ENCODE results near the gene MGRN1.

MGRN1 gene

DNA sequence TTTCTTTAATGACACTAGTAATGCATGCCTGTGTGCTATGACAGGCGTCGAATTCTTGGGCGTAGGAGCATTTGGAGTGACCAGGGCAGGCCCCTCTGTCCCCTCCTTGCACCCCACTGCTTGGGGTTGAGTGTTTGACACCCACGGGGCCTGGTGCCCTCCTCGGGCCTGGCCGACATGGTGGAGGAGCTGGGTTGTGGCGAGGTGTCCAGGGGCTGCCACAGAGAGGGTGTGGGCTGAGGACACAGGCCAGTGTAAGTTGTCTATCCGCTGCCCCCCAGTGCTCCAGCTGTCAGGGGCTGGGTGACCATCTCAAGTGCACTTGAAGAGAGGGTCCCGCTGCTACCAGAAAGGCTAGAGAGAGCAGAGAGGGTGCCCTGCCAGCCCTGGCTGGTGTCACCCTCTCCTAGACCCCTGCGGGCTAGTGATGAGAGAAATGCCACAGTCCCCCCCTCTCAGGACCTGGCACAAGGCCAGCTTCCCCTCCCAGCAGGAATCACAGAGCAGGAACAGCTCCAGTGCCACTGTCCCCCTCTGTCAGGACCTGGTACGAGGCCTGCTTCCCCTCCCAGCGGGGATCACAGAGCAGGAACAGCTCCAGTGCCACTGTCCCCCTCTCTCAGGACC, 30.5 kb downstream of the MGRN1 start:
- no peak overlapping the region for H2AFZ ChIP-seq (ENCODE audit: low read depth, low read length)
- DNase-seq: no peak
- no peak overlapping the region for H4K91ac ChIP-seq (ENCODE audit: low read length)
- no peak overlapping the region for H3K9ac ChIP-seq (ENCODE audit: low read length)
- H3K23ac ChIP-seq (ENCODE audit: low read length in 2 of 2): no peak overlapping the region
- peaks cover 35% of the 10 kb centered on the region for H3K4me1 ChIP-seq (ENCODE audit: control insufficient read depth, insufficient read depth, low read depth, low read length)
- H3K18ac ChIP-seq (ENCODE audit: low read depth in 1 of 2, low read length in 2 of 2): no peak overlapping the region
- no peaks in the 10 kb centered on the region for H3K27me3 ChIP-seq (ENCODE audit: control insufficient read depth in 1 of 2, insufficient read depth in 1 of 2, low read length in 2 of 2)
- H2BK5ac ChIP-seq (ENCODE audit: low read depth, low read length, poor library complexity, severe bottlenecking): no peak overlapping the region
- no peak overlapping the region for H2BK12ac ChIP-seq (ENCODE audit: low read length in 2 of 2)
- no peak overlapping the region for H3K4me2 ChIP-seq (ENCODE audit: low read length, poor library complexity, severe bottlenecking)
- H3K14ac ChIP-seq (ENCODE audit: low read length in 2 of 2): peak overlapping the region in 1 of 2 experiments; percentile 18
- no peak overlapping the region for H3K27ac ChIP-seq (ENCODE audit: low read length, poor library complexity, severe bottlenecking)
- H3K9me3 ChIP-seq (ENCODE audit: control insufficient read depth, low read length): no peaks in the 10 kb centered on the region
- H3K4ac ChIP-seq (ENCODE audit: low read depth in 1 of 2, low read length in 2 of 2): no peak overlapping the region
- H4K8ac ChIP-seq (ENCODE audit: low read length): no peak overlapping the region
- H3K4me3 ChIP-seq (ENCODE audit: insufficient read depth in 1 of 2, low read depth in 1 of 2, low read length in 2 of 2): no peak overlapping the region
- H2AK5ac ChIP-seq (ENCODE audit: low read length, severe bottlenecking): no peak overlapping the region
- peaks cover 72% of the 10 kb centered on the region for H3K79me1 ChIP-seq (replicated peaks; ENCODE audit: low read length, poor library complexity, severe bottlenecking)
- H3K36me3 ChIP-seq (ENCODE audit: control insufficient read depth in 1 of 2, insufficient read depth in 2 of 2, low read depth in 1 of 2, low read length in 2 of 2): peaks cover 76 to 86% of the 10 kb centered on the region in 2 experiments
- H2BK15ac ChIP-seq (ENCODE audit: low read depth, poor library complexity, severe bottlenecking): no peak overlapping the region
- WGBS: 98% methylated on average over 12 of the region's 12 CpGs
- H2BK120ac ChIP-seq (ENCODE audit: low read depth, low read length): no peak overlapping the region

DNA sequence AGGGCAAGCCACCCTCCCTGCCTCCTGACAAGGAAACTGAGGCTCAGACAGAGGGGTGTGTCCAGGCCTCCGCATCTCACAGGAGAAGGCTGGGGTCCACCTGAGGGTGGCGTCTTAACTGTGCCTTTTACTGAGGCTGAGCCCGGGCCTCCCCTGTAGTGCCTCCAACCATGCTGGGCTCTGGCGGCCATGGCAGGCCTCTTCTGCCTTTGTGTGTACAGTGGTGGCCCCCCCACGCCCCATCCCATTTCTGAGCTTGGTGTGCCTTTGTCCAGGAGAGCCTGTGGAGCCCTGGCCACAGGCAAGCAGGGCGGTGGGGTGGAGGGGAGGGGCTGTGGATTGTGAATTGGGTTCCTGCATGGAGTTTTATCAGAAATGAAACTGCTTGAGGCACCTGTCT, 31.2 kb downstream of the MGRN1 start:
- no peak overlapping the region for H2AK5ac ChIP-seq (ENCODE audit: low read length, severe bottlenecking)
- H2BK15ac ChIP-seq (ENCODE audit: low read depth, poor library complexity, severe bottlenecking): no peak overlapping the region
- no peak overlapping the region for H3K4me3 ChIP-seq (ENCODE audit: insufficient read depth in 1 of 2, low read depth in 1 of 2, low read length in 2 of 2)
- H3K4me1 ChIP-seq (ENCODE audit: control insufficient read depth, insufficient read depth, low read depth, low read length): peaks cover 42% of the 10 kb centered on the region
- H3K27ac ChIP-seq (ENCODE audit: low read length, poor library complexity, severe bottlenecking): no peak overlapping the region
- no peaks in the 10 kb centered on the region for H3K9me3 ChIP-seq (ENCODE audit: control insufficient read depth, low read length)
- no peak overlapping the region for H3K23ac ChIP-seq (ENCODE audit: low read length in 2 of 2)
- H4K8ac ChIP-seq (ENCODE audit: low read length): no peak overlapping the region
- over 99% methylated on average over 6 of the region's 6 CpGs for WGBS
- H4K91ac ChIP-seq (ENCODE audit: low read length): no peak overlapping the region
- no peak overlapping the region for H3K4ac ChIP-seq (ENCODE audit: low read depth in 1 of 2, low read length in 2 of 2)
- H2BK5ac ChIP-seq (ENCODE audit: low read depth, low read length, poor library complexity, severe bottlenecking): no peak overlapping the region
- no peak overlapping the region for H3K9ac ChIP-seq (ENCODE audit: low read length)
- H2BK120ac ChIP-seq (ENCODE audit: low read depth, low read length): no peak overlapping the region
- H3K14ac ChIP-seq (ENCODE audit: low read length in 2 of 2): no peak overlapping the region
- no peak overlapping the region for H2AFZ ChIP-seq (ENCODE audit: low read depth, low read length)
- no peaks in the 10 kb centered on the region for H3K27me3 ChIP-seq (ENCODE audit: control insufficient read depth in 1 of 2, insufficient read depth in 1 of 2, low read length in 2 of 2)
- no peak overlapping the region for H3K4me2 ChIP-seq (ENCODE audit: low read length, poor library complexity, severe bottlenecking)
- DNase-seq: no peak
- peaks cover 72% of the 10 kb centered on the region for H3K79me1 ChIP-seq (replicated peaks; ENCODE audit: low read length, poor library complexity, severe bottlenecking)
- no peak overlapping the region for H3K18ac ChIP-seq (ENCODE audit: low read depth in 1 of 2, low read length in 2 of 2)
- peaks cover 70 to 87% of the 10 kb centered on the region in 2 experiments for H3K36me3 ChIP-seq (ENCODE audit: control insufficient read depth in 1 of 2, insufficient read depth in 2 of 2, low read depth in 1 of 2, low read length in 2 of 2)
- no peak overlapping the region for H2BK12ac ChIP-seq (ENCODE audit: low read length in 2 of 2)

DNA sequence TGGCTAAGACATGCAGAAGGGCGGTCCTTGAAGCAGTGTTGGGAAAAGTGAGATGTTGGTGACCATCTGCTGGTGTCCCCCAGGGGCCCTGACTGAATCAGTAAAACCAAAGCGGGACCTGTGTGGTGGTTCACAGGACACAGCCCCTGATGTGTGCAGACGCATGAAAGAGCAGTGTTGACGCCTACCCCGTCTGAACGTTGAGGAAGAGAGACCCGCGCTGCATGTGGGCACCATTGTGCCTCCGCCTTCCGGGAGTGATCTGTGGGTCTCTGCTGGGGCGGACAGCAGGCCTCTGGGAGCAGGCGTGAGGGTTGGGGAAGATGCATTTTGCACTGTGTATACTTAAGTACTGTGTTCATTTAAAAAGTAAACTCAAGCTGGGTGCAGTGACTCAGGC, 31.6 kb downstream of the MGRN1 start:
- Histone ChIP-seq H3K18ac (ENCODE audit: low read depth in 1 of 2, low read length in 2 of 2) (no peak overlapping the region), H3K27ac (ENCODE audit: low read length, poor library complexity, severe bottlenecking) (no peak overlapping the region), H4K91ac (ENCODE audit: low read length) (no peak overlapping the region), H2AFZ (ENCODE audit: low read depth, low read length) (no peak overlapping the region), H3K4me3 (ENCODE audit: insufficient read depth in 1 of 2, low read depth in 1 of 2, low read length in 2 of 2) (no peak overlapping the region), H3K9ac (ENCODE audit: low read length) (no peak overlapping the region), H3K79me1 (replicated peaks; ENCODE audit: low read length, poor library complexity, severe bottlenecking) (peaks cover 73% of the 10 kb centered on the region), H3K4me2 (ENCODE audit: low read length, poor library complexity, severe bottlenecking) (no peak overlapping the region), H3K4me1 (ENCODE audit: control insufficient read depth, insufficient read depth, low read depth, low read length) (peaks cover 43% of the 10 kb centered on the region), H2BK5ac (ENCODE audit: low read depth, low read length, poor library complexity, severe bottlenecking) (no peak overlapping the region), H2AK5ac (ENCODE audit: low read length, severe bottlenecking) (no peak overlapping the region), H3K23ac (ENCODE audit: low read length in 2 of 2) (no peak overlapping the region), H2BK12ac (ENCODE audit: low read length in 2 of 2) (no peak overlapping the region), H3K9me3 (ENCODE audit: control insufficient read depth, low read length) (no peaks in the 10 kb centered on the region), H3K27me3 (ENCODE audit: control insufficient read depth in 1 of 2, insufficient read depth in 1 of 2, low read length in 2 of 2) (no peaks in the 10 kb centered on the region), H2BK15ac (ENCODE audit: low read depth, poor library complexity, severe bottlenecking) (no peak overlapping the region), H3K36me3 (ENCODE audit: control insufficient read depth in 1 of 2, insufficient read depth in 2 of 2, low read depth in 1 of 2, low read length in 2 of 2) (peaks cover 67 to 87% of the 10 kb centered on the region in 2 experiments), H4K8ac (ENCODE audit: low read length) (no peak overlapping the region), H3K4ac (ENCODE audit: low read depth in 1 of 2, low read length in 2 of 2) (no peak overlapping the region), H2BK120ac (ENCODE audit: low read depth, low read length) (no peak overlapping the region), H3K14ac (ENCODE audit: low read length in 2 of 2) (no peak overlapping the region)
- WGBS: 97% methylated on average over 12 of the region's 12 CpGs
- DNase-seq: no peak

DNA sequence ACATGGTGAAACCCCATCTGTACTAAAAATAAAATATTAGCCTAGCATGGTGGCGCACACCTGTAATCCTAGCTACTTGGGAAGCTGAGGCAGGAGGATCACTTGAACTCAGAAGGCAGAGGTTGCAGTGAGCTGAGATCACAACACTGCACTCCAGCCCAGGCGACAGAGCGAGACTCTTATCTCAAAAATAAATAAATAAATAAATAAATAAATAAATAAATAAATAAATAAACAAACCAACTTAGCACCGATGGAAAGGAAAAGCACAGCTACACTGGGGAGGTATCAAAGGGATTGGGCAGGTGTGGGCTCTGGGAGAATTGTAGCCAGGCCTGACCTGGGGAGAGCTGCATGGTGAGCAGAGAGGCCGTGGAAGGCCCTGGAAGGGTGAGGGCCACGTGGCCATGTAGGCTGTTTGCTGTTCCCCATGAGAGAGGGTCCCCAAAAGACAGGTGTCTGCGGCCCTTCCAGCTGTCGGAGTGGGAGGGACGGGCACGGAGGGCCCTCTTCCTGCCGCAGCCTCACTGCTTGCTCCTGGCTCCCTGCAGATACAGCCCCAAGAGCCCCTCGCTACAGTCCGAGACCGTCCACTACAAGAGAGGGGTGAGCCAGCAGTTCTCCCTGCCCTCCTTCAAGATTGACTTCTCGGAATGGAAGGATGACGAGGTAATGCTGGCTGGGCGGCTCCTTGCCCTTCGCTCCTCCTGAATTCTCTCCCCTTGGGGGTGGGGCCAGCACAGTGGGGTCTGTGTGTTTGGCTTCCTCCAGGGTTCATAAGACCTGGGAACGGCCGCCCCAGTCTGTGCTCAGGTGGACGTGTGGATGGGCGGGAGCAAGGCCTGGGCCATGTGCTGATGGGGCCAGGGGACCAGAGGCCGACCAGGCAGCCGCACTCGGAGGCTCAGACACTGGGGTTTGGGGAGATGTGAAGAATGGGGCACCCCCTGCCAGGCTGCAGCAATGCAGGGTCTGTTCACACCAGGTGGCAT, 32.4 kb downstream of the MGRN1 start:
- peaks cover 44% of the 10 kb centered on the region for H3K4me1 ChIP-seq (ENCODE audit: control insufficient read depth, insufficient read depth, low read depth, low read length)
- H2BK120ac ChIP-seq (ENCODE audit: low read depth, low read length): no peak overlapping the region
- no peak overlapping the region for H2BK15ac ChIP-seq (ENCODE audit: low read depth, poor library complexity, severe bottlenecking)
- H3K4me2 ChIP-seq (ENCODE audit: low read length, poor library complexity, severe bottlenecking): no peak overlapping the region
- H3K27ac ChIP-seq (ENCODE audit: low read length, poor library complexity, severe bottlenecking): no peak overlapping the region
- peaks cover 67 to 86% of the 10 kb centered on the region in 2 experiments for H3K36me3 ChIP-seq (ENCODE audit: control insufficient read depth in 1 of 2, insufficient read depth in 2 of 2, low read depth in 1 of 2, low read length in 2 of 2)
- H4K8ac ChIP-seq (ENCODE audit: low read length): no peak overlapping the region
- DNase-seq: no peak
- no peak overlapping the region for H3K4ac ChIP-seq (ENCODE audit: low read depth in 1 of 2, low read length in 2 of 2)
- no peak overlapping the region for H4K91ac ChIP-seq (ENCODE audit: low read length)
- H3K27me3 ChIP-seq (ENCODE audit: control insufficient read depth in 1 of 2, insufficient read depth in 1 of 2, low read length in 2 of 2): no peaks in the 10 kb centered on the region
- H3K4me3 ChIP-seq (ENCODE audit: insufficient read depth in 1 of 2, low read depth in 1 of 2, low read length in 2 of 2): no peak overlapping the region
- no peak overlapping the region for H3K18ac ChIP-seq (ENCODE audit: low read depth in 1 of 2, low read length in 2 of 2)
- H3K9ac ChIP-seq (ENCODE audit: low read length): no peak overlapping the region
- 95% methylated on average over 23 of the region's 25 CpGs for WGBS
- H3K14ac ChIP-seq (ENCODE audit: low read length in 2 of 2): no peak overlapping the region
- no peaks in the 10 kb centered on the region for H3K9me3 ChIP-seq (ENCODE audit: control insufficient read depth, low read length)
- no peak overlapping the region for H2BK12ac ChIP-seq (ENCODE audit: low read length in 2 of 2)
- H2BK5ac ChIP-seq (ENCODE audit: low read depth, low read length, poor library complexity, severe bottlenecking): no peak overlapping the region
- H3K79me1 ChIP-seq (replicated peaks; ENCODE audit: low read length, poor library complexity, severe bottlenecking): peaks cover 73% of the 10 kb centered on the region
- no peak overlapping the region for H2AFZ ChIP-seq (ENCODE audit: low read depth, low read length)
- no peak overlapping the region for H3K23ac ChIP-seq (ENCODE audit: low read length in 2 of 2)
- H2AK5ac ChIP-seq (ENCODE audit: low read length, severe bottlenecking): no peak overlapping the region

Measured in mesenchymal stem cell (in vitro differentiated cells and primary cell).